NCI-H460 (cell line): ENCODE measurements around the gene FOXC2. TPM values are rescaled to one million over a fixed set of nuclear protein-coding genes. Genes with fewer than 3 reads are reported as not detected.

Experiments used
- DNase-seq: peaks from one replicate; pipeline ENCODE4 v3.0.0-alpha.2; 2016; ENCODE audit warnings: low read depth; ENCODE audit errors: extremely low read depth
- total RNA-seq: library from RNA; depleted of rRNA; stranded (reverse); fragments of >200 nt; shearing (Covaris generic); gene quantifications from 2 replicates; pipeline ENCODE4 v1.2.3, GENCODE V29; 2014; rRNA removed

Gene FOXC2
- total RNA-seq, 1 experiment from 2014 or later, result not detected

GRCh38 chr16:86605950-86606349, 39.3 kb downstream of the FOXC2 start:
- no peak for DNase-seq

- DNase-seq, result no peak
Measured at GRCh38 chr16:86608301-86608747, 41.7 kb downstream of the FOXC2 start.

DNA sequence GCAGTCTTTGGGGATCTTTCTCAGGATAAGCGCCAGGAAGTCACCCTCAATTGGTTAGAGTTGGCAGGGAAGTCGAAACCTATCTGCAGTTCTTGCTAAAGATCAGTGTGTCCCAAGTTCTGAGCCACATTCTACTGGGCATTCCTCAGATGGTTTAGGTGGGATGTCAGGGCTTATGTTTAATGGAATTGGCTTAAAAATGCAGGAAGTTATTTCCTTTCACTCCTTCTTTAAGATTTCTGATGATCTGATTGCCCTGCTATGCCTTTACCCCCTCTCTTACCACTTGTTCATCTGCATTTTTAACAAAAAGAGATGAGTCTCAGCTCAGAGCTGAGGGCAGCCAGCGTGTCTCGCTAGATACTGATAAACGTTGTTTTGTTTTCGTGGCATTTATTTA, 42.5 kb downstream of the FOXC2 start:
- DNase-seq, result no peak

- DNase-seq, result no peak
Measured at GRCh38 chr16:86609661-86610060, 43.0 kb downstream of the FOXC2 start.

DNA sequence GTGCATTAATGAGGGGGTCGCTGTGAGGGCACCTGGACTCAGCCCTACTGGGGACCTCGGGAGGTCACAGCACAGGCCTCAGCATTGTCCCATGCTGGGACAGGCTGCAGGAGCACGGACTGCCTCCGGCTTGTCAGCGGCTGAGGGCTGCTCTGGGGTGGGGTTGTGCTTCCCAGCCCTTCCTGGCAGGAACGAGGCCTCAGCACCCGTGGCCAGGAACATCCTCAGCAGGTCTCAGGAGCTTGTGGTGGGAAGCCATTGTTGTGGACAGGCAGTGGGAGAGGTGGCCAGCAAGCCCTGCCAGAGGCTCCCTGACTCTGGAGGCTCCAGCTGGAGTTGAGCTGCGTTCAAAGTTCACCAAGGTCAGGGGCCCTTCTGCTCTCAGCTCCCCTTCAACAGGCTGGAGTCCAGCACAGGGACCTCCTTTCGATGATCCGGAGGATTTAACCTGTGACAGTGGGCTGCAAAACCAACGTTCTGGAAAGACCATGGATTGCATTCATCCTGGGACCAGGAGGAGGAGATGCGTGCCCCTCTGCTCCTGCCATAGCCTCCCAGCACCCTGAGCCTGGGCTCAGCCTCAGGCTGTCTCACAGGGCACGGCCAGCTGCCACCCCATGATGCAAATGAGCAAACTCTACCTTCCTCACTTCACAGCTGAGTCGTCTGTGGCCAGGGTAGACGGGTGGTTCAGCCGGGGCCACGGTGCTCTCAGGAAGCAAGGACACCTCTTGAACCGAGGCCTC, 44.3 kb downstream of the FOXC2 start:
- no peak for DNase-seq

GRCh38 chr16:86611525-86611855, 44.9 kb downstream of the FOXC2 start:
- no peak for DNase-seq

- no peak for DNase-seq
Measured at GRCh38 chr16:86611941-86612340, 45.3 kb downstream of the FOXC2 start.

DNA sequence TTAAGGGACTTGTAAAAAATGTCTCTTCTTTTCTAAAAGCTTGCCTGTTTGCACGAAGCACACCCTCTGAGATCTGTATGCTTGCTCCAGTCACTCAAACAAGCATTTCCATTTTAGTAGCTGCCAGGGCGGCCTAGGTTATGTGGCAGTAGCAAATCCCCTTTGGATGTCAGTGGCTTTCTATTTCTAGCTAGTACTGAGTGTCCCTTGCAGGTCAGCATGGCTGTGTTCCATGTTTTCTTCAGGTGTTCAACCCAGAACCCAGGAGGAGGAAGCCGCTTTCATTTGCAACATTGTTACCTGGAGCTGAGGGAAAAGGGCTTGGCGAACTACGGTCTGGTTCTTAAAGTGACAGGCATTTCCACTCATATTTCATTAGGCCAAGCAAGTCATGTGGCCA, 48.1 kb downstream of the FOXC2 start:
- DNase-seq, result no peak

GRCh38 chr16:86616906-86617305, 50.3 kb downstream of the FOXC2 start:
- DNase-seq, result no peak

GRCh38 chr16:86618431-86619238, 52.0 kb downstream of the FOXC2 start:
- no peak for DNase-seq

Other genes with a start within 250 kb of the FOXC2 start
- gene FOXF1, start 56.3 kb upstream of the FOXC2 start, total RNA-seq, result 8.2 and 8.9 TPM in 2 replicates
- 8.5 and 12.0 TPM in 2 replicates for gene MTHFSD, start 11.6 kb upstream of the FOXC2 start, total RNA-seq
- 10.8 and 11.3 TPM in 2 replicates for gene FOXL1, start 11.7 kb downstream of the FOXC2 start, total RNA-seq